Measurements from ENCODE around the gene CLEC4D. TPM values are rescaled to one million over a fixed set of nuclear protein-coding genes. Genes with fewer than 3 reads are reported as not detected.

CLEC4D gene
- under 1 TPM in 2 of 7 donors, not detected in 5; 0.15 to 0.35 TPM for total RNA-seq
- under 1 TPM in 1 of 2 donors, not detected in 1; 0.05 TPM for polyA plus RNA-seq
- long read RNA-seq, donor 1, result 0 reads
- long read RNA-seq, donor 2, result 0 reads
- long read RNA-seq, donor 3, result 0 reads

DNA sequence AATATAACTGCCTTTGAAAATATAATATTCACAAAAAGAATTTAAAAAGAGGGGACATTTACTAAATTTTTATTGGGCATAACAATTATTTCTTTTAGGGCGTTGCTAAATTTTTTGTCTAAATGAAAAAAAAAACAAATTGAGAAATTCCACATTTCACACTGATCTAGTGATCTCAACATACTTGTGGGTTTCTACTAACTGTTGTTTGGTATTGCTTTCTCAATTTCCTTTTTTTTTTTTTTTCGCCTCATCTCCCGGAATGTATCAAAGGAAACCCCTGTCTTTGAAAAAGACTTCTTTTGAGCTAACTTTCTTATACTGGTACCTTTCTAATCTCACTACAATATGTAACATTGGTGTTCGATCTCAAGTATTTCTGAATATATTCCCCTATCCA lies at the start of gene CLEC4D:
Gene CLEC4D, plus strand, starts transcription at position 248 of the 400 bp plus-strand sequence. CDS start 230 bp downstream, outside the sequence.
- Histone ChIP-seq H3K36me3 (no peaks in the 10 kb centered on the region), H3K9me3 (no peaks in the 10 kb centered on the region), H3K27me3 (no peaks in the 10 kb centered on the region), H3K27ac (no peak within 1 kb of the TSS), H3K4me3 (no peak within 1 kb of the TSS), H3K4me1 (ENCODE audit: insufficient read depth) (no peaks in the 10 kb centered on the region)
- intact Hi-C loops (cut with DNase I), result no loop called here
- TF ChIP-seq, protein P1, sequence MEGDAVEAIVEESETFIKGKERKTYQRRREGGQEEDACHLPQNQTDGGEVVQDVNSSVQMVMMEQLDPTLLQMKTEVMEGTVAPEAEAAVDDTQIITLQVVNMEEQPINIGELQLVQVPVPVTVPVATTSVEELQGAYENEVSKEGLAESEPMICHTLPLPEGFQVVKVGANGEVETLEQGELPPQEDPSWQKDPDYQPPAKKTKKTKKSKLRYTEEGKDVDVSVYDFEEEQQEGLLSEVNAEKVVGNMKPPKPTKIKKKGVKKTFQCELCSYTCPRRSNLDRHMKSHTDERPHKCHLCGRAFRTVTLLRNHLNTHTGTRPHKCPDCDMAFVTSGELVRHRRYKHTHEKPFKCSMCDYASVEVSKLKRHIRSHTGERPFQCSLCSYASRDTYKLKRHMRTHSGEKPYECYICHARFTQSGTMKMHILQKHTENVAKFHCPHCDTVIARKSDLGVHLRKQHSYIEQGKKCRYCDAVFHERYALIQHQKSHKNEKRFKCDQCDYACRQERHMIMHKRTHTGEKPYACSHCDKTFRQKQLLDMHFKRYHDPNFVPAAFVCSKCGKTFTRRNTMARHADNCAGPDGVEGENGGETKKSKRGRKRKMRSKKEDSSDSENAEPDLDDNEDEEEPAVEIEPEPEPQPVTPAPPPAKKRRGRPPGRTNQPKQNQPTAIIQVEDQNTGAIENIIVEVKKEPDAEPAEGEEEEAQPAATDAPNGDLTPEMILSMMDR (IDR thresholded peaks at IDR 0.05), result no peak
- TF ChIP-seq EP300 (IDR thresholded peaks at IDR 0.05) (no peak), POLR2A (IDR thresholded peaks at IDR 0.05) (no peak)
- 84 to 86% (median 86%) methylated on average over 4 of the region's 4 CpGs for WGBS, 3 donors
- DNase-seq, result no peak

DNA sequence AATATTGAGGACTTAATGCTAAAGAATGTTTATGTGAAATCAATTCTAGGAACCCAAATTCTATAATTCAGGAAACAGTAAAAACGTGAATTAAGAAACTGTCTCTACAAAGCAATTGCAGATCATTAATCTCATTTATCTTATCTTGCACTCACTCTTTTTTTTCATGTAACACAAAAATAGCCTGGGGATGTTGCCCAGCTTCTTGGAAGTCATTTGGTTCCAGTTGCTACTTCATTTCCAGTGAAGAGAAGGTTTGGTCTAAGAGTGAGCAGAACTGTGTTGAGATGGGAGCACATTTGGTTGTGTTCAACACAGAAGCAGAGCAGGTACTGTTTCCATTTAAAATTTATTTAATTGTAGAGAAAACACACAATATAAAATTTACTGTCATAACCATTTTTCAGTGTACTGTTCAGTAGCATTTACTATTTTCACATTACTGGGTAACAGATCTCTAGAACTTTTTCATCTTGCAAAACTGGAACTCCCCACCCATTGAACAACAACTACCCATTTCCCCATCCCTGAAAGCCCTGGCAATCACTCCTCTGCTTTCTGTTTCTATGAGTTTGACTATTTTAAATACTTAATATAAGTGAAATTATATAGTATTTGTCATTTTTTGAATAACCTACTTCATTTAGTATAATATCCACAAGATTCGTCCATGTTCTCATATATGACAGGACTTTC lies 47.9 kb upstream of the CLEC4D start:
- TF ChIP-seq, protein P1 (IDR thresholded peaks at IDR 0.05), result no peak
- TF ChIP-seq POLR2A (IDR thresholded peaks at IDR 0.05), result no peak
- no peak for TF ChIP-seq EP300 (IDR thresholded peaks at IDR 0.05)
- intact Hi-C loops (cut with DNase I), result no loop called here
- Histone ChIP-seq H3K36me3 (no peaks in the 10 kb centered on the region), H3K27ac (no peak overlapping the region), H3K9me3 (no peaks in the 10 kb centered on the region), H3K4me3 (no peak overlapping the region), H3K27me3 (no peaks in the 10 kb centered on the region), H3K4me1 (ENCODE audit: insufficient read depth) (no peaks in the 10 kb centered on the region)
- WGBS, 3 donors, result 0 to 24% (median 0%) methylated on average over 2 of the region's 2 CpGs
- no peak for DNase-seq

DNA sequence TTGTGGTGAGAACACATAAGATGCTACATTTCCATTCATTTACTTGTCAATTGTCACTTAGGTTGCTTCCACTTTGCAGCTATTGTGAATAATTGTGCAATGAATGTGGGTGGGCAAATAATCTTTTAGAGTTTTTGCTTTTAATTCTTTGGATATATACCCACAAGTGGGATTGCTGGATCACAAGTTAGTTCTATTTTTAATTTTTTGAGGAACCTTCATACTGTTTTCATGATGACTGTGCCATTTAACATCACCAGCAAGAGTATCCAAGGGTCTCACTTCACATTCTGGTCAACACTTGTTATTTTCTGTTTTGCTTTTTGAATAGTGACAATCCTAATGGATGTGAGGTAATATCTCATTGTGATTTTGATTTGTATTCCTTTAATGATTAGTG lies 47.1 kb upstream of the CLEC4D start:
- Histone ChIP-seq H3K4me3 (no peak overlapping the region), H3K4me1 (ENCODE audit: insufficient read depth) (no peaks in the 10 kb centered on the region), H3K27me3 (no peaks in the 10 kb centered on the region), H3K9me3 (no peaks in the 10 kb centered on the region), H3K36me3 (no peaks in the 10 kb centered on the region), H3K27ac (no peak overlapping the region)
- intact Hi-C loops (cut with DNase I), result no loop called here
- TF ChIP-seq, protein P1 (IDR thresholded peaks at IDR 0.05), result no peak
- no peak for TF ChIP-seq EP300 (IDR thresholded peaks at IDR 0.05)
- no peak for TF ChIP-seq POLR2A (IDR thresholded peaks at IDR 0.05)
- no peak for DNase-seq

DNA sequence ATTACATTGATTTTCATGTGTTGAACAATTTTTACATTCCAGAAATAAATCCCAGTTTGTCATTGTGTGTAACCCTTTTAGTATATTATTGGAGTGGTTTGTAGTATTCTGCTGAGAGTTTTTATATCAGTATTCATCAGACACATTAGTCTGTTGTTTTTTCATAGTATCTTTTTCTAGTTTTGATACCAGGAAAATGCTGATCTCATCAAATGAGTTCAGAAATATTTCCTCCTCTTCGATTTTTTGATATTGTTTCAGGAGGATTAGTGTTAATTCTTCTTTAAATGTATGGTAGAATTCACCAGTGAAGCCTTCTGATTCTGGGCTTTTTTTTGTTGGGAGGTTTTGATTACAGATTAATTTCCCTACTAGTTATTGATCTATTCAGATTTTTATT lies 42.2 kb upstream of the CLEC4D start:
- no peak for DNase-seq
- intact Hi-C loops (cut with DNase I), result no loop called here
- Histone ChIP-seq H3K27ac (no peak overlapping the region), H3K9me3 (no peaks in the 10 kb centered on the region), H3K4me3 (no peak overlapping the region), H3K27me3 (no peaks in the 10 kb centered on the region), H3K36me3 (no peaks in the 10 kb centered on the region), H3K4me1 (ENCODE audit: insufficient read depth) (no peaks in the 10 kb centered on the region)
- WGBS, 3 donors, result 70 to 72% (median 71%) methylated on average over 1 of the region's 1 CpG
- TF ChIP-seq EP300 (IDR thresholded peaks at IDR 0.05), result no peak
- TF ChIP-seq POLR2A (IDR thresholded peaks at IDR 0.05), result no peak
- TF ChIP-seq, protein P1 (IDR thresholded peaks at IDR 0.05), result no peak

All from ovary (tissue), 10 donors.